GM23338 (cell line): ENCODE measurements around the gene LAMA4.

Experiments
- CREB1 ChIP-seq: fragments of 250-450 bp; sonication (Bioruptor Pico); IDR thresholded peaks from 2 replicates; pipeline ENCODE4 v1.5.0; 2020; ENCODE audit warnings: low read depth, mild to moderate bottlenecking, moderate library complexity
- EZH2phosphoT487 ChIP-seq: fragments of 200-600 bp; sonication (generic); IDR thresholded peaks from one replicate; pipeline ENCODE4 v1.8.1; 2018; ENCODE audit warnings: antibody characterized with exemption; ENCODE audit not compliant: unreplicated experiment
- POLR2AphosphoS5 ChIP-seq: IDR thresholded peaks from 2 replicates; pipeline ENCODE4 v1.6.1; 2016; ENCODE audit warnings: antibody characterized with exemption, low read depth
- TF ChIP-seq, protein P1 (sequence below): IDR thresholded peaks from one replicate; pipeline ENCODE4 v1.6.1; 2018; ENCODE audit warnings: antibody characterized with exemption; ENCODE audit not compliant: unreplicated experiment

GRCh38 chr6:112286010-112286409 is 31.6 kb upstream of the LAMA4 start:
- TF ChIP-seq CREB1 (CRISPR knock-in tag) (no peak), EZH2phosphoT487 (no peak), POLR2AphosphoS5 (no peak)
- TF ChIP-seq, protein P1, sequence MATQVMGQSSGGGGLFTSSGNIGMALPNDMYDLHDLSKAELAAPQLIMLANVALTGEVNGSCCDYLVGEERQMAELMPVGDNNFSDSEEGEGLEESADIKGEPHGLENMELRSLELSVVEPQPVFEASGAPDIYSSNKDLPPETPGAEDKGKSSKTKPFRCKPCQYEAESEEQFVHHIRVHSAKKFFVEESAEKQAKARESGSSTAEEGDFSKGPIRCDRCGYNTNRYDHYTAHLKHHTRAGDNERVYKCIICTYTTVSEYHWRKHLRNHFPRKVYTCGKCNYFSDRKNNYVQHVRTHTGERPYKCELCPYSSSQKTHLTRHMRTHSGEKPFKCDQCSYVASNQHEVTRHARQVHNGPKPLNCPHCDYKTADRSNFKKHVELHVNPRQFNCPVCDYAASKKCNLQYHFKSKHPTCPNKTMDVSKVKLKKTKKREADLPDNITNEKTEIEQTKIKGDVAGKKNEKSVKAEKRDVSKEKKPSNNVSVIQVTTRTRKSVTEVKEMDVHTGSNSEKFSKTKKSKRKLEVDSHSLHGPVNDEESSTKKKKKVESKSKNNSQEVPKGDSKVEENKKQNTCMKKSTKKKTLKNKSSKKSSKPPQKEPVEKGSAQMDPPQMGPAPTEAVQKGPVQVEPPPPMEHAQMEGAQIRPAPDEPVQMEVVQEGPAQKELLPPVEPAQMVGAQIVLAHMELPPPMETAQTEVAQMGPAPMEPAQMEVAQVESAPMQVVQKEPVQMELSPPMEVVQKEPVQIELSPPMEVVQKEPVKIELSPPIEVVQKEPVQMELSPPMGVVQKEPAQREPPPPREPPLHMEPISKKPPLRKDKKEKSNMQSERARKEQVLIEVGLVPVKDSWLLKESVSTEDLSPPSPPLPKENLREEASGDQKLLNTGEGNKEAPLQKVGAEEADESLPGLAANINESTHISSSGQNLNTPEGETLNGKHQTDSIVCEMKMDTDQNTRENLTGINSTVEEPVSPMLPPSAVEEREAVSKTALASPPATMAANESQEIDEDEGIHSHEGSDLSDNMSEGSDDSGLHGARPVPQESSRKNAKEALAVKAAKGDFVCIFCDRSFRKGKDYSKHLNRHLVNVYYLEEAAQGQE = no peak
